OCI-LY1 (cell line): ENCODE data around the gene SPOCK1.

Experiments used
- CTCF ChIP-seq: fragments of 200-600 bp; sonication (generic), shearing (Covaris generic); IDR thresholded peaks from 2 replicates; pipeline ENCODE4 v1.5.1; 2017; ENCODE audit warnings: mild to moderate bottlenecking, antibody characterized with exemption, low read length, moderate library complexity, mixed read lengths
- EZH2 ChIP-seq: fragments of 200-600 bp; sonication (generic), shearing (Covaris generic); IDR thresholded peaks from 2 replicates; pipeline ENCODE4 v1.8.0; 2017; ENCODE audit warnings: borderline replicate concordance, mixed run types, mild to moderate bottlenecking, antibody characterized with exemption, low read length, moderate library complexity, mixed read lengths

DNA sequence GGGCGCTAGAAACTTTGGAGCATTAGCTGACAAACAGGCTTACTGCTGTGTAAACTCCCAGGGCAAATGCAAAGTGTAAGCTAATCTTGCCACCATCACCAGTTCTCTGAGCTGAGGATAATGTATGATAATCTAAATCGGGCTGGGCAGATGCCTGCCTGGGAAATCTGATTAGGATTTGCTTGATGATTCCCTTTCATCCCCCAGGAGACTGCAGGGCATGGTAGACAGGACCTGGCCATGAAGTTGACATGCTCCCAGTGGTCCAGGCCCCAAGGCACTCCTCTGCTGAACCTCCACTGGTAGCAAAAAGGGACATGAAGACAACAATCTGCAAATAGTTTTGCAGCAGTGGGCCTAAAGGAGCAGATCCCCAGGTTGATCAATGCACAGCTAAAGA is 317.5 kb downstream of the SPOCK1 start:
- no peak for TF ChIP-seq CTCF
- TF ChIP-seq EZH2 = no peak
